Heart left ventricle (tissue), 16 donors: ENCODE data around the gene MAP1LC3C. TPM values are rescaled to one million over a fixed set of nuclear protein-coding genes. Genes with fewer than 3 reads are reported as not detected.
A peak's percentile ranks its signal among the peaks of the same experiment; 100 is the strongest.

ENCODE experiments used
- ATAC-seq, 4 donors: fragments of 200-7000 bp; cut with Tn5 transposase; one replicate each; pipeline ENCODE4 v1.9.1; 2020 to 2022; ENCODE audit warnings: moderate library complexity in 4 of 4, mild to moderate bottlenecking in 3 of 4, moderate number of reproducible peaks in 1 of 4
- DNase-seq, 5 donors: peaks; one replicate each; pipeline ENCODE4 v3.0.0-alpha.2; 2020
- H3K27ac ChIP-seq, 12 donors: fragments of 200-600 bp; sonication (generic) in 4 of 12; one replicate each; pipeline versions ENCODE4 v1.5.0 to v1.8.0; 2016 to 2022; ENCODE audit warnings: mild to moderate bottlenecking in 2 of 12
- H3K27me3 ChIP-seq, 9 donors: fragments of 200-600 bp; sonication (generic) in 2 of 9; one replicate each; pipeline versions ENCODE4 v1.5.1 to v1.8.0; 2016 to 2022; ENCODE audit warnings: mild to moderate bottlenecking in 3 of 9
- H3K36me3 ChIP-seq, 9 donors: fragments of 200-600 bp; sonication (generic) in 2 of 9; one replicate each; pipeline versions ENCODE4 v1.5.0 to v1.8.0; 2018 to 2022; ENCODE audit warnings: mild to moderate bottlenecking in 2 of 9
- H3K4me1 ChIP-seq, 12 donors: fragments of 200-600 bp; sonication (generic) in 4 of 12; one replicate each; pipeline versions ENCODE4 v1.5.0 to v1.8.0; 2016 to 2022; ENCODE audit warnings: mild to moderate bottlenecking in 3 of 12
- H3K4me3 ChIP-seq, 12 donors: fragments of 200-600 bp; sonication (generic) in 4 of 12; one replicate each; pipeline versions ENCODE4 v1.5.0 to v1.8.0; 2017 to 2022; ENCODE audit warnings: mild to moderate bottlenecking in 9 of 12, moderate library complexity in 4 of 12
- H3K9me3 ChIP-seq, 12 donors: fragments of 200-600 bp; sonication (generic) in 4 of 12; one replicate each; pipeline versions ENCODE4 v1.5.0 to v1.8.0; 2016 to 2022; ENCODE audit warnings: mild to moderate bottlenecking in 1 of 12
- CTCF ChIP-seq, 12 donors: fragments of 200-600 bp; sonication (generic) in 4 of 12; IDR thresholded peaks; one replicate each; pipeline versions ENCODE4 v1.5.0 to v1.8.0; 2018 to 2022; ENCODE audit warnings: antibody characterized with exemption in 12 of 12, mild to moderate bottlenecking in 5 of 12
- POLR2A ChIP-seq, 2 donors: fragments of 450-650 bp; IDR thresholded peaks; one replicate each; pipeline ENCODE4 v1.6.1; 2017; ENCODE audit warnings: antibody characterized with exemption in 2 of 2, mild to moderate bottlenecking in 2 of 2, moderate library complexity in 2 of 2
- WGBS, 4 donors: extraction: QIAGEN DNeasy Blood & Tissue Kit in 2 of 4; methylation state at CpG; one replicate each; pipeline versions ENCODE4 v1.1.5 to v1.1.7; 2013 to 2018; 5-methylcytosine and 5-hydroxymethylcytosine counted together
- intact Hi-C, 10 donors: fragments of 100-400 bp; cut with DNase I; formaldehyde crosslinking; loops; one replicate each; pipeline versions ENCODE4 v1.11.1 to v1.14.2; 2022
- polyA plus RNA-seq, 2 donors: library from polyadenylated mRNA; stranded (reverse); fragments of 200-250 nt; gene quantifications; one replicate each; pipeline ENCODE4 v1.2.3, GENCODE V29; 2013
- total RNA-seq, 9 donors: library from RNA; depleted of rRNA in 2 of 9; stranded (reverse); fragments of >200 nt in 2 of 9; fragmentation: NEBNext Ultra II Directional in 3 of 9; extraction: Animal tissue kit (Norgen Biotek cat#: 25700) in 3 of 9; gene quantifications; one replicate each; pipeline versions ENCODE4 v1.1.0 to v1.2.4, GENCODE V29; 2016 to 2023
- donor health status: ischemic (EF 13 %, LVEDD 7.1; RV severe dilation, severe dysfunction).
- donor health status: healthy with polysubstance abuse.
- donor health status: DM: no; HTN: yes; CAD: no.
- donor health status: DM: no; HTN: no; CAD: no.
- donor health status: ischemic (EF 25% LVEDD 6.9; RV normal size, moderate dysfunction).
- donor health status: ischemic (EF 25% LVEDD 5.7; RV mildly dilated, moderate dysfunction).
- donor health status: healthy.
- donor health status: DM: yes; HTN: yes; CAD: no.
- donor health status: ischemic (EF 35%, LVEDD 5.7; RV mildly dilated, moderate dysfunction).
- donor health status: nonischemic (EF 11% LVEDD 7.7; RV severe dilation, severe dysfunction).
- donor health status: DM: yes; HTN: yes; CAD: no.
- donor health status: PGD.
- donor health status: ischemic (EF 29% LVEDD 5.4; RV normal size, mild dysfunction).
- donor health status: nonischemic (EF 23%, LVEDD 6.1; RV moderate dilation, normal function).

The MAP1LC3C gene
- total and polyA plus RNA-seq, 11 donors, result 0.46 to 1.2 (median 0.79) TPM; not detected in 6

DNA sequence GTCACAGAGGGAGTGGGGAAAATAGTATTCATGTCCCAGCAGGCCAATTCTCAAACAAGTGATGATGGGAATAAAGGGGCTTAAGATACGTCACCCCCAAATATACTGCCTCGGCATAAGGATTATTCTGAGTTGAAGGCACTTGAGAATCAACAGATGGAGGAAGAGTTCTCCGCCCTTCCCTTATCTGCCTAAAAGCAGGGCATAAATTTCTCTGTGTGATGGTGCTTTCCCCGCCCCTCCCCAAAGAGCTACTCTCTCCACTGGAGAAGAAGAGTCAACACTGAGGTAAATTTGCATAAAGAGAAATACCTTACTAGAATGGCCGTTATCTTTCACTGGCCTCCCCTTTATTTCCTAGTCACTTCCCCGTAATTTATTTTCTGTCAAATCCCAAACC, 22.7 kb downstream of the MAP1LC3C start:
- 67 to 73% (median 71%) methylated on average over 6 of the region's 6 CpGs for WGBS, 4 donors

DNA sequence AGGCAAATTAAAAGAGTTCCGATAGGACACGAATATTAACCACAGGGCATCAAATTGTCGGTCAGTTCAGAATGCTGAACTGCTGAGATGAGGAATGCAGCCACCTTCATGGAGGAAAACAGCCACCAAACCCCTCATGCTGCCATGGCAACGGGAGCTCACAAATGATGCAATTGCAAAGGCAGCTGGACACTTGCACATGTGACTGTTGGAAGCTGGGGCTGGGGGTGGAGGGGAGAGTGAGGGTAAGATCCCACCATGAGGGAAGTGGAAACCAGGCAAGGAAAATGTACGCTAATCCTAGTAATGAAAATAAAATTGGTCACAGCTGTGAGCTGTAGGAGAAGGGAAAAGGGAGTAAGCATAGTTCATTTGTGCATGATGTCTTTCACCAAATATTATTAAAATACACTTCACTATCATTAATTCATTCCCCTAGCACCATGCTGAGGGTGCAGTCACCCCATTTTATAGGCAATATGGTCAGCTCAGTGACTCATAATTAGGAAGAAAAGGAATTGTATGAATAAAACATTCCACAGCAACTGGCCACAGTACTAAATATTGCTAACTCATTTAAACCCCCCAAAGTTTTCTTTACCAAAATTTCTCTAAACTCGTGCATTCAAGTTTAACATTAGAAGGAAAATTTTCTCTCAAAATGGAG, 26.1 kb downstream of the MAP1LC3C start:
- WGBS, 4 donors, result 41 to 49% (median 45%) methylated on average over 6 of the region's 6 CpGs
- TF ChIP-seq POLR2A (IDR thresholded peaks at IDR 0.05) (no peak), CTCF (IDR thresholded peaks at IDR 0.05) (no peak)
- Histone ChIP-seq H3K4me1 (no peaks in the 10 kb centered on the region), H3K27ac (no peak overlapping the region), H3K4me3 (no peak overlapping the region), H3K36me3 (no peaks in the 10 kb centered on the region), H3K27me3 (no peaks in the 10 kb centered on the region), H3K9me3 (no peaks in the 10 kb centered on the region)
- DNase-seq (peak in 1 of 5 donors; percentile 24), ATAC-seq (no peak)
- intact Hi-C loops, result no loop called here

More for the DNA sequence above, 22.7 kb downstream of the MAP1LC3C start:
- Histone ChIP-seq H3K27ac (no peak overlapping the region), H3K4me1 (no peaks in the 10 kb centered on the region), H3K4me3 (no peak overlapping the region), H3K9me3 (no peaks in the 10 kb centered on the region), H3K27me3 (no peaks in the 10 kb centered on the region), H3K36me3 (no peaks in the 10 kb centered on the region)
- no peak for ATAC-seq
- intact Hi-C loops, result no loop called here
- no peak for DNase-seq
- no peak for TF ChIP-seq CTCF (IDR thresholded peaks at IDR 0.05)
- TF ChIP-seq POLR2A (IDR thresholded peaks at IDR 0.05), result no peak

DNA sequence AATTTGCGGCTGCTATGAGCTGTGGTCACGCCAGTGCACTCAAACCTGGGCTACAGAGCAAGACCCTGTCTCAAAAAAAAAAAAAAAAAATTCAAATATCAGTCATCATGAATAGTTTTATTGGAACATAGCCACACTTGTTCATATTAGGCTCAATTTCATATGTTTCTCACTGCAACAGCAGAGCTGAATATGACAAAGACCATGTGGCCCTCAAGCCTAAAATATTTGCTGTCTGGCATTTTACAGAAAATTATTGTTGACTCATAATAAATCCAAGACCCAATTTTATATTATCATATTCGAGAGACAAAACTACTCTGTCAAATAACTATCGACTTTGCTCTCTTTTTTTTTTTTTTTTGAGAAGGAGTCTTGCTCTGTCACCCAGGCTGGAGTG, 30.3 kb downstream of the MAP1LC3C start:
- TF ChIP-seq CTCF (IDR thresholded peaks at IDR 0.05), result no peak
- TF ChIP-seq POLR2A (IDR thresholded peaks at IDR 0.05), result no peak
- WGBS, 4 donors, result 42 to 81% (median 64%) methylated on average over 4 of the region's 4 CpGs

DNA sequence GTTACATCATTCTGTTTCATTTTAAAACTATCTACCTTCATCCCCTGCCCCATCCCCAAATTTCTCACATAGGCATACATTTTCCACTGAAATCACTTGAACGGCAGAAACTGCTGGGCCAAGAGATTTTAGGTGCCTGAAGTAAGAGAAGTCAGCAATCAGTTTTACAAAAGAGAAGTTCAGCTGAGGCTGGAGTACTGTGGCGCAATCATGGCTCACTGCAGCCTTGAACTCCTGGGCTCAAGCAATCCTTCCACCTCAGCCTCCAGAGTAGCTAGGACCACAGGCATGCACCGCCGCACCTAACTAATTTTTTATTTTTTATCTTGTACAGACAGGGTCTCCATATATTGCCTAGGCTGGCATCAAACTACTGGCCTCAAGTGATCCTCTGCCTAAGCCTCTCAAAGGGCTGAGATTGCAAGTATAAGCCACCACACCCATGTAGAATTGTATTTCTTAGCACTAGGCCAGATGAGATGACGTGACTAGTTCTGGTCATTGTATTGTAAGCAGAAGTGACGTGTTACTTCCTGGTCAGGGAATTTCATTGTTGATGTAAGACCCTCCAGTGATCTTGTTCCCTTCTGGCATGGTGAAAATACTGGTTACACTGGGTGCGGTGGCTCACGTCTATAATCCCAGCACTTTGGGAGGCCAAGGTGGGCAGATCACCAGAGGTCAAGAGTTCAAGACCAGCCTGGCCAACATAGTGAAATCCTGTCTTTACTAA, 34.2 kb downstream of the MAP1LC3C start:
- Histone ChIP-seq H3K27ac (peak overlapping the region in 1 of 12 donors; percentile 49), H3K9me3 (no peaks in the 10 kb centered on the region), H3K4me1 (no peaks in the 10 kb centered on the region), H3K36me3 (no peaks in the 10 kb centered on the region), H3K4me3 (no peak overlapping the region), H3K27me3 (no peaks in the 10 kb centered on the region)
- 67 to 78% (median 75%) methylated on average over 8 of the region's 8 CpGs for WGBS, 4 donors
- intact Hi-C loops, result no loop called here
- DNase-seq (peak in 1 of 5 donors; percentile 38), ATAC-seq (peak in 3 of 4 donors; percentile 38 to 84 (median 42))
- no peak for TF ChIP-seq CTCF (IDR thresholded peaks at IDR 0.05)
- TF ChIP-seq POLR2A (IDR thresholded peaks at IDR 0.05), result no peak

More for the DNA sequence above, 30.3 kb downstream of the MAP1LC3C start:
- H3K9me3 ChIP-seq, result no peaks in the 10 kb centered on the region
- H3K4me3 ChIP-seq, result no peak overlapping the region
- H3K27ac ChIP-seq, result no peak overlapping the region
- H3K27me3 ChIP-seq, result no peaks in the 10 kb centered on the region
- no peaks in the 10 kb centered on the region for H3K4me1 ChIP-seq
- DNase-seq (no peak), ATAC-seq (no peak)
- no peaks in the 10 kb centered on the region for H3K36me3 ChIP-seq
- intact Hi-C loops, result no loop called here
